ENCODE measurements around the gene NOL11. TPM values are rescaled to one million over a fixed set of nuclear protein-coding genes. Genes with fewer than 3 reads are reported as not detected.

The NOL11 gene
- total and polyA plus RNA-seq, 2 of the 4 experiments (the other 2 are of a cell fraction) = 26.2 to 58.3 TPM

DNA sequence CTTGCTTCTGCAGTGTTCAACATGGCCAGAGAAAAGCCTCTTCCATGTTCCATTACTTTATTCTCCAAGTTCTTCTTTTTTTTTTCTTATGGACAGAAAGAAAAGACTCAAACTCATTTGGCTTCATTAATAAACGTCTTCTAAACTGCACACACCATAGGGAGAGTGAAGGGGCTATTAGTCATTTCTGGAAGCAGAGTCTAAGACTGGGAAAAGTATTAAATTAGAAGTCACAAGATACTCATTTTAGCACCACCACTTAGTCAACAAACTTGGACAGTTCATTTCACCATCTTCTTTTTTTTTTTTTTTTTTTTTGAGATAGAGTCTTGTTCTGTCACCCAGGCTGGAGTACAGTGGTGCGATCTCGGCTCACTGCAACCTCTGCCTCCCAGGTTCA, 52.8 kb downstream of the NOL11 start:
- no peaks in the 10 kb centered on the region for H3K9me1 ChIP-seq (ENCODE audit: insufficient read depth, low read length)
- H2BK5ac ChIP-seq (ENCODE audit: low read depth, low read length, poor library complexity, severe bottlenecking) = no peak overlapping the region
- no peaks in the 10 kb centered on the region for H3K27me3 ChIP-seq (ENCODE audit: control insufficient read depth, insufficient read depth, low read length)
- no peak for TF ChIP-seq MAFK (IDR thresholded peaks at IDR 0.05; ENCODE audit: low read depth, low read length)
- no peak for TF ChIP-seq MAZ (IDR thresholded peaks at IDR 0.05; ENCODE audit: borderline replicate concordance, low read depth, low read length)
- no peak for TF ChIP-seq RAD21 (IDR thresholded peaks at IDR 0.05; ENCODE audit: low read length)
- TF ChIP-seq, protein P1, sequence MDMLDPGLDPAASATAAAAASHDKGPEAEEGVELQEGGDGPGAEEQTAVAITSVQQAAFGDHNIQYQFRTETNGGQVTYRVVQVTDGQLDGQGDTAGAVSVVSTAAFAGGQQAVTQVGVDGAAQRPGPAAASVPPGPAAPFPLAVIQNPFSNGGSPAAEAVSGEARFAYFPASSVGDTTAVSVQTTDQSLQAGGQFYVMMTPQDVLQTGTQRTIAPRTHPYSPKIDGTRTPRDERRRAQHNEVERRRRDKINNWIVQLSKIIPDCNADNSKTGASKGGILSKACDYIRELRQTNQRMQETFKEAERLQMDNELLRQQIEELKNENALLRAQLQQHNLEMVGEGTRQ (IDR thresholded peaks at IDR 0.05; ENCODE audit: low read depth, low read length) = no peak
- TF ChIP-seq MXI1 (IDR thresholded peaks at IDR 0.05; ENCODE audit: borderline replicate concordance, low read depth, low read length) = no peak
- TF ChIP-seq BHLHE40 (IDR thresholded peaks at IDR 0.05; ENCODE audit: low read depth, low read length) = no peak
- TF ChIP-seq, protein P2, sequence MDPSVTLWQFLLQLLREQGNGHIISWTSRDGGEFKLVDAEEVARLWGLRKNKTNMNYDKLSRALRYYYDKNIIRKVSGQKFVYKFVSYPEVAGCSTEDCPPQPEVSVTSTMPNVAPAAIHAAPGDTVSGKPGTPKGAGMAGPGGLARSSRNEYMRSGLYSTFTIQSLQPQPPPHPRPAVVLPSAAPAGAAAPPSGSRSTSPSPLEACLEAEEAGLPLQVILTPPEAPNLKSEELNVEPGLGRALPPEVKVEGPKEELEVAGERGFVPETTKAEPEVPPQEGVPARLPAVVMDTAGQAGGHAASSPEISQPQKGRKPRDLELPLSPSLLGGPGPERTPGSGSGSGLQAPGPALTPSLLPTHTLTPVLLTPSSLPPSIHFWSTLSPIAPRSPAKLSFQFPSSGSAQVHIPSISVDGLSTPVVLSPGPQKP (IDR thresholded peaks at IDR 0.05; ENCODE audit: borderline replicate concordance, low read depth, low read length) = no peak
- no TSS peak for BruUV-seq (replicated peaks)
- H2AFZ ChIP-seq (replicated peaks; ENCODE audit: low read length, poor library complexity) = no peak overlapping the region
- H3K14ac ChIP-seq (replicated peaks; ENCODE audit: low read depth, low read length) = no peak overlapping the region
- H3K4me2 ChIP-seq (ENCODE audit: low read depth, low read length) = no peak overlapping the region
- H4K20me1 ChIP-seq (ENCODE audit: insufficient read depth, low read length) = no peaks in the 10 kb centered on the region
- H2BK15ac ChIP-seq (ENCODE audit: low read depth, low read length) = no peak overlapping the region
- H4K91ac ChIP-seq (ENCODE audit: insufficient read depth, low read depth, low read length) = no peak overlapping the region
- DNase-seq = no peak
- dilution Hi-C loops (cut with HindIII; ENCODE audit: low sequenced_read_pairs, unreplicated experiment) = no loop called here
- no peak overlapping the region for H4K8ac ChIP-seq (ENCODE audit: low read depth in 2 of 2, low read length in 2 of 2)
- H2AK5ac ChIP-seq (ENCODE audit: low read depth, low read length) = no peak overlapping the region
- H3K4me3 ChIP-seq (ENCODE audit: insufficient read depth, low read depth, low read length) = no peak overlapping the region
- no peaks in the 10 kb centered on the region for H3K36me3 ChIP-seq (ENCODE audit: control insufficient read depth, insufficient read depth, low read length)
- CTCF ChIA-PET = no interaction called here
- no peaks in the 10 kb centered on the region for H3K9me3 ChIP-seq (ENCODE audit: control insufficient read depth, insufficient read depth, low read length)
- H3K4ac ChIP-seq (ENCODE audit: low read depth, low read length) = no peak overlapping the region
- H3K4me1 ChIP-seq (ENCODE audit: control insufficient read depth, insufficient read depth, low read length) = no peaks in the 10 kb centered on the region
- ATAC-seq (ENCODE audit: low read depth) = no peak
- no CpG with 5 or more reads among the region's 3 CpGs for WGBS, 2 experiments (ENCODE audit: extremely low coverage in 2 of 2, insufficient read length in 1 of 2)
- H3K18ac ChIP-seq (ENCODE audit: low read depth, low read length) = no peak overlapping the region
- POLR2A ChIA-PET (ENCODE audit: unreplicated experiment) = no interaction called here
- H3K9ac ChIP-seq (ENCODE audit: low read depth, low read length) = no peak overlapping the region
- H3K27ac ChIP-seq (ENCODE audit: insufficient read depth, low read length) = no peak overlapping the region
- no peak overlapping the region for H2BK20ac ChIP-seq (ENCODE audit: low read depth, low read length)
- H2BK120ac ChIP-seq (ENCODE audit: low read depth, low read length) = no peak overlapping the region
- no peak overlapping the region for H3K23ac ChIP-seq (ENCODE audit: low read depth, low read length)
- H2AK9ac ChIP-seq (replicated peaks; ENCODE audit: low read depth, low read length, poor library complexity) = no peak overlapping the region
- intact Hi-C loops (cut with micrococcal nuclease) = no loop called here
- in situ Hi-C loops (cut with MboI; ENCODE audit: low sequenced_read_pairs) = no loop called here
- H4K5ac ChIP-seq (ENCODE audit: low read depth, low read length) = no peak overlapping the region
- H3K56ac ChIP-seq (ENCODE audit: extremely low read depth, insufficient read depth, low read length) = no peak overlapping the region
- no peaks in the 10 kb centered on the region for H3K79me1 ChIP-seq (ENCODE audit: low read depth in 1 of 2, low read length in 2 of 2)
